K562 (cell line): ENCODE measurements around the gene WHAMM. TPM values are rescaled to one million over a fixed set of nuclear protein-coding genes. Genes with fewer than 3 reads are reported as not detected.

ENCODE experiments used
- ATAC-seq: fragments of 200-7000 bp; cut with Tn5 transposase; 3 replicates; pipeline ENCODE4 v1.9.1; 2020; ENCODE audit warnings: moderate library complexity
- BruUV-seq: library from RNA; stranded (reverse); fragments of 400-500 nt; replicated peaks from 2 replicates; lab custom pipeline; 2021; lab: Mats Ljungman, UMichigan
- CTCF ChIA-PET: fragments of 300-600 bp; formaldehyde crosslinking; extraction: SDS; loops from one replicate; lab custom pipeline; 2021; ENCODE audit warnings: low intra/inter-chr PET ratio; lab: Yijun Ruan, JAX
- POLR2A ChIA-PET: fragments of 300-600, 350-650 bp; sonication (Branson Sonifier 250); formaldehyde crosslinking; extraction: SDS; loops from one replicate; lab custom pipeline; 2021; ENCODE audit warnings: antibody characterized with exemption, inconsistent platforms; lab: Yijun Ruan, JAX
- DNase-seq, 4 experiments: peaks; one replicate each; pipeline versions ENCODE4 v3.0.0 to v3.0.0-alpha.2; 2011 to 2018; ENCODE audit warnings: low spot score in 3 of 4, mixed read lengths in 3 of 4; ENCODE audit errors: extremely low read depth in 1 of 4
- FAIRE-seq: peaks from 2 replicates; lab custom pipeline; 2011; peaks lifted over from hg19 to GRCh38; lab: Jason Lieb, UNC
- H2AFZ ChIP-seq: 2 replicates; pipeline ENCODE4 v1.6.0; 2011; ENCODE audit warnings: low read depth, low read length, control low read depth, inconsistent platforms
- H3K27ac ChIP-seq: fragments of 200-600 bp; 3 replicates; pipeline ENCODE4 v1.8.0; 2011; ENCODE audit warnings: low read depth, mild to moderate bottlenecking, control low read depth, inconsistent platforms, low read length, moderate library complexity, mixed read lengths; ENCODE audit errors: extremely low read depth
- H3K27me3 ChIP-seq, 2 experiments: fragments of 300-600 bp in 1 of 2; 2 replicates in 1 of 2; 3 replicates in 1 of 2; pipeline versions ENCODE4 v1.6.0 to v1.8.0; 2011; ENCODE audit warnings: inconsistent platforms in 2 of 2, low read length in 2 of 2, mild to moderate bottlenecking in 1 of 2, mixed read lengths in 1 of 2, moderate library complexity in 1 of 2; ENCODE audit not compliant: control insufficient read depth in 2 of 2, insufficient read depth in 2 of 2
- H3K36me3 ChIP-seq: fragments of 300-600 bp; 3 replicates; pipeline ENCODE4 v1.8.0; 2011; ENCODE audit warnings: mild to moderate bottlenecking, low read length, inconsistent platforms; ENCODE audit not compliant: control insufficient read depth, insufficient read depth
- H3K4me1 ChIP-seq, 2 experiments: fragments of 200-600 bp in 1 of 2; replicated peaks in 1 of 2; 2 replicates in 1 of 2; 3 replicates in 1 of 2; pipeline versions ENCODE4 v1.5.1 to v1.8.0; 2011; ENCODE audit warnings: inconsistent platforms in 2 of 2, low read length in 2 of 2, mild to moderate bottlenecking in 1 of 2, mixed read lengths in 1 of 2, moderate library complexity in 1 of 2; ENCODE audit not compliant: control insufficient read depth in 2 of 2, insufficient read depth in 2 of 2
- H3K4me2 ChIP-seq: 2 replicates; pipeline ENCODE4 v1.6.1; 2011; ENCODE audit warnings: low read length, control low read depth, inconsistent platforms, mixed read lengths; ENCODE audit not compliant: insufficient read depth
- H3K4me3 ChIP-seq: fragments of 200-600 bp; sonication (generic), shearing (Covaris generic); 2 replicates; pipeline ENCODE4 v1.5.1; 2016; ENCODE audit warnings: control low read depth, inconsistent platforms
- H3K79me2 ChIP-seq: fragments of 200-600 bp; 3 replicates; pipeline ENCODE4 v1.8.0; 2011; ENCODE audit warnings: low read length, inconsistent platforms; ENCODE audit not compliant: control insufficient read depth, insufficient read depth
- H3K9ac ChIP-seq, 2 experiments: 2 replicates each; pipeline versions ENCODE4 v1.6.0 to v1.6.1; 2011; ENCODE audit warnings: low read depth in 2 of 2, low read length in 2 of 2, control low read depth in 1 of 2, inconsistent platforms in 1 of 2, mild to moderate bottlenecking in 1 of 2, mixed read lengths in 1 of 2; ENCODE audit not compliant: insufficient read depth in 1 of 2
- H3K9me1 ChIP-seq: one replicate; pipeline ENCODE4 v1.6.0; 2011; ENCODE audit warnings: inconsistent platforms, mild to moderate bottlenecking, low read length, moderate library complexity; ENCODE audit not compliant: control insufficient read depth, insufficient read depth
- H3K9me3 ChIP-seq: replicated peaks from 2 replicates; pipeline ENCODE4 v1.5.1; 2011; ENCODE audit warnings: low read depth, low read length, inconsistent platforms; ENCODE audit not compliant: control insufficient read depth, insufficient read depth
- H4K20me1 ChIP-seq: replicated peaks from 2 replicates; pipeline ENCODE4 v1.6.1; 2011; ENCODE audit warnings: low read length, inconsistent platforms, mixed read lengths; ENCODE audit not compliant: control insufficient read depth, insufficient read depth
- DDX20 ChIP-seq: fragments of 450-650 bp; IDR thresholded peaks from 2 replicates; pipeline ENCODE4 v1.6.1; 2016; ENCODE audit warnings: missing genetic modification characterization, low read depth, mild to moderate bottlenecking, missing compliant biosample characterization, moderate library complexity
- ELF1 ChIP-seq: fragments of 200-800 bp; sonication (Bioruptor generic); IDR thresholded peaks from 2 replicates; pipeline ENCODE4 v1.6.1; 2016; ENCODE audit warnings: missing genetic modification characterization, missing compliant biosample characterization
- HCFC1 ChIP-seq: IDR thresholded peaks from 2 replicates; pipeline ENCODE4 v1.6.1; 2012; ENCODE audit warnings: low read depth, low read length, improper control_type of control experiment
- HDAC3 ChIP-seq: fragments of 450-650 bp; IDR thresholded peaks from 2 replicates; pipeline ENCODE4 v1.6.1; 2018; ENCODE audit warnings: borderline replicate concordance, mild to moderate bottlenecking, moderate library complexity; ENCODE audit not compliant: partially characterized antibody
- HDAC8 ChIP-seq: fragments of 450-650 bp; IDR thresholded peaks from 2 replicates; pipeline ENCODE4 v1.6.1; 2016; ENCODE audit warnings: mild to moderate bottlenecking, missing genetic modification characterization, moderate library complexity, missing compliant biosample characterization
- HMG20B ChIP-seq: fragments of 250-450 bp; sonication (Bioruptor Pico); IDR thresholded peaks from 2 replicates; pipeline ENCODE4 v1.5.0; 2021; ENCODE audit warnings: mild to moderate bottlenecking
- MAFG ChIP-seq: fragments of 450-650 bp; conservative IDR thresholded peaks from 2 replicates; pipeline ENCODE4 v1.6.1; 2016; ENCODE audit warnings: missing genetic modification characterization, missing compliant biosample characterization
- PHF21A ChIP-seq: fragments of 450-650 bp; IDR thresholded peaks from 2 replicates; pipeline ENCODE4 v1.6.1; 2017; ENCODE audit warnings: low read depth, borderline replicate concordance
- STAG1 ChIP-seq: sonication (generic); formaldehyde crosslinking; IDR thresholded peaks from 2 replicates; pipeline ENCODE4 v1.5.0; 2020; ENCODE audit warnings: missing genetic modification reagents, borderline replicate concordance
- TAF15 ChIP-seq: fragments of 200-400 bp; formaldehyde crosslinking; IDR thresholded peaks from 2 replicates; pipeline ENCODE4 v1.6.1; 2017; ENCODE audit warnings: mild to moderate bottlenecking, low read depth, low read length, moderate library complexity
- TEAD1 ChIP-seq, 2 experiments: fragments of 450-650 bp in 1 of 2; sonication (generic) in 1 of 2; formaldehyde crosslinking; IDR thresholded peaks; 2 replicates each; pipeline versions ENCODE4 v1.4.0 to v1.8.0; 2020 to 2022; ENCODE audit warnings: mild to moderate bottlenecking in 2 of 2, missing genetic modification reagents in 1 of 2
- ZNF12 ChIP-seq: sonication (generic); formaldehyde crosslinking; IDR thresholded peaks from 2 replicates; pipeline ENCODE4 v1.4.0; 2020; ENCODE audit warnings: mild to moderate bottlenecking, missing genetic modification reagents
- ZNF445 ChIP-seq: fragments of 250-450 bp; sonication (Bioruptor Pico); IDR thresholded peaks from 2 replicates; pipeline ENCODE4 v1.4.0; 2020; ENCODE audit warnings: low read depth, mild to moderate bottlenecking, moderate library complexity
- ZNF695 ChIP-seq: fragments of 450-650 bp; formaldehyde crosslinking; IDR thresholded peaks from 2 replicates; pipeline ENCODE4 v1.4.0; 2020; ENCODE audit warnings: mild to moderate bottlenecking, moderate library complexity
- ZNF699 ChIP-seq: fragments of 250-450 bp; sonication (Bioruptor Pico); IDR thresholded peaks from 2 replicates; pipeline ENCODE4 v1.8.0; 2021; ENCODE audit warnings: mild to moderate bottlenecking, moderate library complexity; ENCODE audit not compliant: insufficient replicate concordance
- WGBS: fragments of 100-300 bp; shearing (Covaris generic); methylation state at CpG from one replicate; pipeline ENCODE4 v1.1.6; 2016; ENCODE audit warnings: low coverage, mixed read lengths; ENCODE audit not compliant: insufficient coverage; ENCODE audit errors: missing lambda C conversion rate; 5-methylcytosine and 5-hydroxymethylcytosine counted together
- in situ Hi-C: fragments of 300-500 bp; cut with MboI; formaldehyde crosslinking; loops from 4 replicates; pipeline ENCODE4 v1.15.0; 2018; ENCODE audit warnings: inconsistent platforms, mixed read lengths
- intact Hi-C: fragments of 100-400 bp; cut with micrococcal nuclease; formaldehyde crosslinking; loops from 2 replicates; pipeline ENCODE4 v1.14.2; 2022
- polyA plus RNA-seq, 8 experiments: library from polyadenylated mRNA; depleted of rRNA in 4 of 8; stranded (reverse) in 5 of 8; unstranded in 3 of 8; fragments of >200 nt; fragmentation: Nextera tagmentation in 2 of 8; fragmentation: Illumina TruSeq in 1 of 8; extraction: Ambion mirVana in 2 of 8; extraction: Trizol in 1 of 8; gene quantifications; 2 replicates each; pipeline versions ENCODE4 v1.2.1 to v1.2.3, GENCODE V29; 2011 to 2014; ENCODE audit warnings: inconsistent platforms in 1 of 8, missing spikeins in 1 of 8
- total RNA-seq, 7 experiments: library from RNA; depleted of rRNA in 6 of 7; stranded (reverse); fragments of >200 nt in 6 of 7; fragmentation: Illumina TruSeq in 2 of 7; extraction: Trizol in 2 of 7; gene quantifications; 2 replicates each; pipeline versions ENCODE4 v1.2.1 to v1.2.3, GENCODE V29; 2011 to 2021; ENCODE audit warnings: low replicate concordance in 1 of 7
- TF ChIP-seq, protein P1 (sequence below): sonication (generic); formaldehyde crosslinking; IDR thresholded peaks from 2 replicates; pipeline ENCODE4 v1.8.1; 2023; ENCODE audit warnings: mild to moderate bottlenecking, missing genetic modification reagents
- TF ChIP-seq, protein P2 (sequence below): fragments of 150-350 bp; conservative IDR thresholded peaks from 2 replicates; pipeline ENCODE4 v1.6.1; 2014; ENCODE audit warnings: low read length

Gene WHAMM
- total and polyA plus RNA-seq, 9 of the 15 experiments (the other 6 are each of a cell fraction or from before 2014, with no cell fraction given): 2.0 to 4.8 (median 3.6) TPM

DNA sequence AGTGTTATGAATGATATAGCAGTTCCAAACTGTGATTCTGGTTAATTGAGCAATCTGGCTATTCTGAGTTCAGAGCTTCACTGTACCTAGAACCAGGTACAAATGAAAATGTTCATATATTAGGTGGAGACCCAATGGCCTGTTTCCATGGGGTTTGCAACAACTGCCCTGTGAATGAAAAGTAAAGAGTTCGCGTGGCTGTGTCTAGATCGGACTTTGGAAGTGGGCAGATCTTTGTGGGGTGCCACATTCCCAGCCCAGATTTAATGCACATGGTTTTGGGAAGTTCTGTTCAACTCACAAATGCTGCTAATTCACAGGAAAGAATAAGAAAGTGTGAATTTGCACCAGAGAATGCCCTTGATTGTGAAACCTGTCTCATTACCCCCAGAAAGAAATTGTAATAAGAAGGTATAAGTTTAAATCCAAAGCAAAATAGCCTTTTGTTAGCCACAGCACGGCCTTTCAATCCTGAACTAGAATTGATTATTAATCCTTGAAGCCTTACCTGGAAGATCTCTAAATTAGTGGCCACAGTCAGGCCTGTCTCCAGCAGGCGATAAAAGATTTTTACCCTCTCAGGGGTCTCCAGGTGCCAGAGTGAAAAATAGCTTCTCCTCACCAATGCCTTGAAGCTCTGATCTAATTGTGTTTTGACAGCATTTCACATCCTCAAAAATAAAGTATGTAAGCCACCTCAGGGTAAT, 22.6 kb downstream of the WHAMM start:
- Histone ChIP-seq H3K9me3 (no peaks in the 10 kb centered on the region), H3K36me3 (peaks cover 84% of the 10 kb centered on the region), H3K79me2 (no peaks in the 10 kb centered on the region), H4K20me1 (no peaks in the 10 kb centered on the region), H3K4me3 (no peak overlapping the region), H3K4me2 (no peak overlapping the region), H3K27me3 (no peaks in the 10 kb centered on the region), H3K4me1 (no peaks in the 10 kb centered on the region), H3K9ac (no peak overlapping the region), H3K27ac (no peak overlapping the region), H3K9me1 (no peaks in the 10 kb centered on the region), H2AFZ (no peak overlapping the region)
- intact Hi-C loops: no loop called here
- WGBS: 96% methylated on average over 5 of the region's 5 CpGs
- in situ Hi-C loops: no loop called here
- no peak for DNase-seq
- TF ChIP-seq TEAD1 (CRISPR knock-in tag; IDR thresholded peaks at IDR 0.05) (no peak), ELF1 (tag) (no peak), TAF15 (no peak), ZNF445 (CRISPR knock-in tag) (no peak), STAG1 (CRISPR knock-in tag) (no peak), PHF21A (no peak), ZNF695 (no peak), HDAC8 (tag) (no peak), HDAC3 (no peak), ZNF699 (CRISPR knock-in tag) (no peak), HMG20B (CRISPR knock-in tag) (no peak), DDX20 (tag) (no peak), HCFC1 (no peak), MAFG (no peak), ZNF12 (CRISPR knock-in tag) (no peak)
- TF ChIP-seq, protein P1, sequence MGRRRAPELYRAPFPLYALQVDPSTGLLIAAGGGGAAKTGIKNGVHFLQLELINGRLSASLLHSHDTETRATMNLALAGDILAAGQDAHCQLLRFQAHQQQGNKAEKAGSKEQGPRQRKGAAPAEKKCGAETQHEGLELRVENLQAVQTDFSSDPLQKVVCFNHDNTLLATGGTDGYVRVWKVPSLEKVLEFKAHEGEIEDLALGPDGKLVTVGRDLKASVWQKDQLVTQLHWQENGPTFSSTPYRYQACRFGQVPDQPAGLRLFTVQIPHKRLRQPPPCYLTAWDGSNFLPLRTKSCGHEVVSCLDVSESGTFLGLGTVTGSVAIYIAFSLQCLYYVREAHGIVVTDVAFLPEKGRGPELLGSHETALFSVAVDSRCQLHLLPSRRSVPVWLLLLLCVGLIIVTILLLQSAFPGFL (CRISPR knock-in tag): no peak
- TF ChIP-seq, protein P2, sequence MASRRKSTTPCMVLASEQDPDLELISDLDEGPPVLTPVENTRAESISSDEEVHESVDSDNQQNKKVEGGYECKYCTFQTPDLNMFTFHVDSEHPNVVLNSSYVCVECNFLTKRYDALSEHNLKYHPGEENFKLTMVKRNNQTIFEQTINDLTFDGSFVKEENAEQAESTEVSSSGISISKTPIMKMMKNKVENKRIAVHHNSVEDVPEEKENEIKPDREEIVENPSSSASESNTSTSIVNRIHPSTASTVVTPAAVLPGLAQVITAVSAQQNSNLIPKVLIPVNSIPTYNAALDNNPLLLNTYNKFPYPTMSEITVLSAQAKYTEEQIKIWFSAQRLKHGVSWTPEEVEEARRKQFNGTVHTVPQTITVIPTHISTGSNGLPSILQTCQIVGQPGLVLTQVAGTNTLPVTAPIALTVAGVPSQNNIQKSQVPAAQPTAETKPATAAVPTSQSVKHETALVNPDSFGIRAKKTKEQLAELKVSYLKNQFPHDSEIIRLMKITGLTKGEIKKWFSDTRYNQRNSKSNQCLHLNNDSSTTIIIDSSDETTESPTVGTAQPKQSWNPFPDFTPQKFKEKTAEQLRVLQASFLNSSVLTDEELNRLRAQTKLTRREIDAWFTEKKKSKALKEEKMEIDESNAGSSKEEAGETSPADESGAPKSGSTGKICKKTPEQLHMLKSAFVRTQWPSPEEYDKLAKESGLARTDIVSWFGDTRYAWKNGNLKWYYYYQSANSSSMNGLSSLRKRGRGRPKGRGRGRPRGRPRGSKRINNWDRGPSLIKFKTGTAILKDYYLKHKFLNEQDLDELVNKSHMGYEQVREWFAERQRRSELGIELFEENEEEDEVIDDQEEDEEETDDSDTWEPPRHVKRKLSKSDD: no peak
- POLR2A ChIA-PET: interaction anchor here (0.6 to 0.7 kb wide), 2 partner anchors 122 to 292 kb away, joined by 3 read pairs; partner anchors contain the start of gene RPS17
- no peak for FAIRE-seq
- BruUV-seq: no TSS peak
- CTCF ChIA-PET: no interaction called here
- ATAC-seq: no peak
